AG09309 (cell line): Measurements from ENCODE around the gene CD79A.

Experiments
- DNase-seq: peaks from one replicate; pipeline ENCODE4 v3.0.0-alpha.2; 2010; ENCODE audit warnings: low read depth
- H3K4me3 ChIP-seq: 2 replicates; pipeline ENCODE4 v1.5.1; 2011; ENCODE audit warnings: mild to moderate bottlenecking, low read depth, low read length, moderate library complexity; ENCODE audit not compliant: control insufficient read depth
- CTCF ChIP-seq: IDR thresholded peaks from 2 replicates; pipeline ENCODE4 v1.5.1; 2011; ENCODE audit warnings: mild to moderate bottlenecking, low read depth, low read length, inconsistent platforms; ENCODE audit not compliant: insufficient read depth, control insufficient read depth; ENCODE audit errors: missing control alignments

CD79A gene

DNA sequence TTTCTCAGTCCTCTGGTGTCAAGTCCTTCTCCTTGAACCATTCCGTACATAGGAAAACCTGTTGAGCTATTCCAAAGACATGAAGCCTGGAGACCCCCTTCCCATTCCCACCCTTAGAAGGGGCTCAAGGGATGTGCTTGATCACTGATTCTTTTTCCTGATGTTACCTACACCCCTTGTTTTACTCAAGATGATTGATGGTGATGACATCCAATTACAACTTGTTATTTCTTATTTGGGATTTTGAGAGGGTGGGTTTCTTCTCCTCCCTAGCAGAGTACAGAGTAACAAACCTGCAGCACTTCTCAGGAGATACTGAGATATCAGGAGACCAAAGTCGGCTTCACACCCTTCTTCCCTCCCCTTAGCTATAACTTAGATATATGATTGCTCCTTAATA is 23.7 kb upstream of the CD79A start:
- no peak overlapping the region for H3K4me3 ChIP-seq
- TF ChIP-seq CTCF, result no peak
- DNase-seq, result no peak

DNA sequence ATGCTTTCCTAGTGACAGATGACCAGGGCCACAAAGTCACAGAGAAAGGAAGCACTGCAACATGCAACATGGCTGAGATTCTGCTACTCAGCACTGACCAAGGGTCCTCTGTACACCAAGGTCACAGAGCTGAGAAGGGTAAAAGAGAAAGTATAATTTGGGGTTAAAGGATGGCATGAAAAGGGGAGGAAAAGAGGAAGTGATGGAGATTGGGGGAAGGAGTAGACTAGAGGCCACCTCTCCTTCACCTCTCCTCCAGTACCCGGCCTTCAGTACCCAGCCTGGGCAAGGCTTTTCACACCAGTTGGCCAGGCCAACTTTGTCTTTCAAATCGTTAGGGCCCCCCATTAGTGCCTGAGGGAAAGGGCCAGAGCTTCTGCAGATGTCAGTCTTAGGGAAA is 23.3 kb upstream of the CD79A start:
- no peak overlapping the region for H3K4me3 ChIP-seq
- no peak for DNase-seq
- no peak for TF ChIP-seq CTCF

- no peak for TF ChIP-seq CTCF
- peak overlapping the region; percentile 99 for H3K4me3 ChIP-seq
- no peak for DNase-seq
Observed at GRCh38 chr19:41859213-41859617, 17.9 kb upstream of the CD79A start.

DNA sequence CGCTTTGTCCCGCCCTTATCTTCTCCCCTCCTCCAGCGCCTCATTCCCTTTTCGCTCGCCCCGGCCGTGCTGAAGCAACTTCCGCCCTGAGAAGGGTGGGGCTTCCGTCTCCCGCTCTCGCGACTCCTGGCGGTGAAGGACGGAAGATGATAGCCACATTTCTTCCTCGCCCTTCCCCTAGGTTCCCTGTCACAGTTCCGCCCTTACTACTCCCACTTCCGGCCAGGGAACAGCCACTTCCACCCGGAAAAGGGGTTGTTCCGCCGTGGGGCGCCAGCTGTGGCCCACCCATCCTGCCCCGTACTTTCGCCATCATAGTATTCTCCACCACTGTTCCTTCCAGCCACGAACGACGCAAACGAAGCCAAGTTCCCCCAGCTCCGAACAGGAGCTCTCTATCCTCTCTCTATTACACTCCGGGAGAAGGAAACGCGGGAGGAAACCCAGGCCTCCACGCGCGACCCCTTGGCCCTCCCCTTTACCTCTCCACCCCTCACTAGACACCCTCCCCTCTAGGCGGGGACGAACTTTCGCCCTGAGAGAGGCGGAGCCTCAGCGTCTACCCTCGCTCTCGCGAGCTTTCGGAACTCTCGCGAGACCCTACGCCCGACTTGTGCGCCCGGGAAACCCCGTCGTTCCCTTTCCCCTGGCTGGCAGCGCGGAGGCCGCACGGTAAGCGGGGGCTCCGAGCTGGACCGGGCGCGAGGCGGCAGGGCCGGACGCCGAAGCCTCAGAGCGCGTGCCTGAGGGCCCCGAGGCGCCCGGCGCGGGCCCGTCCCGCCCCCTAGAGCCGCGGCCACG is 17.3 kb upstream of the CD79A start, which contains the start of gene RPS19:
Gene RPS19, plus strand, starts transcription at position 638 of the 801 bp plus-strand sequence. CDS start 520 bp downstream, outside the sequence.
- peak within 1 kb of the TSS; percentile 99 for H3K4me3 ChIP-seq
- peak; percentile 55 for TF ChIP-seq CTCF
- DNase-seq, result peak; percentile 92

DNA sequence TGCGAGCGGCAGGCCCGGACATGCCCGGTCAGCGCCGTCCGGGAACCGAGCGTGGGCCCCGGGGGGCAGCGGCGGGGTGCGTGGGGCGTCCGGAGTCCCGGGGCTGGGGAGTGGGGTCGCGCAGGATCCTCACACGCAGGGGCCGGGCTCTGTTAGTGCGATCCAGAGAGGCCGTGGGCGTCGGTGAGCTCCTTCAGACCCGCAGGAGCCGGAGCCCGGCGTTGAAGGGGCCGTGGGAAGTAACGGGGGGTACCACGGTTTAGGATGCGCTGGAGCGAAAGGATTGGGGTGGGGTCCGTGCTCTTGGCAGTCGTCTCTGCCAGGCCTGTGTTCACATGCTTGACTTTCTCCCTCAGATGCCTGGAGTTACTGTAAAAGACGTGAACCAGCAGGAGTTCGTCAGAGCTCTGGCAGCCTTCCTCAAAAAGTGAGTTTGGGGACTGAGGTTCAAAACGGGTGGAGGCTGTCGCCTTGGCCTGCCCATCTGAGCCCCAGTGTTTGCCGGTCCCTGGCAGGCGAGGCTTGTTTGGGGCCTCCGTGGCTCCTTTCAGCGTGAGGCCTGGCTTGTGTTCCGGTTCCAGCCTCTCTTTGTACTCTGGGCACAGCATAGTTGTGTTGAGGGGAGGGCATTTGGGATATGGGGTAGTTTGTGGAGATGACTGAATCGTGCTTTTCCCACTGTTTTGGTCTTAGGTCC is 16.5 kb upstream of the CD79A start:
- peak overlapping the region; percentile 99 for H3K4me3 ChIP-seq
- DNase-seq, result no peak
- no peak for TF ChIP-seq CTCF

GRCh38 chr19:41861116-41861768 is 15.8 kb upstream of the CD79A start:
- no peak for TF ChIP-seq CTCF
- no peak for DNase-seq
- peak overlapping the region; percentile 99 for H3K4me3 ChIP-seq
